ENCODE results near the gene CFAP46.

The CFAP46 gene

DNA sequence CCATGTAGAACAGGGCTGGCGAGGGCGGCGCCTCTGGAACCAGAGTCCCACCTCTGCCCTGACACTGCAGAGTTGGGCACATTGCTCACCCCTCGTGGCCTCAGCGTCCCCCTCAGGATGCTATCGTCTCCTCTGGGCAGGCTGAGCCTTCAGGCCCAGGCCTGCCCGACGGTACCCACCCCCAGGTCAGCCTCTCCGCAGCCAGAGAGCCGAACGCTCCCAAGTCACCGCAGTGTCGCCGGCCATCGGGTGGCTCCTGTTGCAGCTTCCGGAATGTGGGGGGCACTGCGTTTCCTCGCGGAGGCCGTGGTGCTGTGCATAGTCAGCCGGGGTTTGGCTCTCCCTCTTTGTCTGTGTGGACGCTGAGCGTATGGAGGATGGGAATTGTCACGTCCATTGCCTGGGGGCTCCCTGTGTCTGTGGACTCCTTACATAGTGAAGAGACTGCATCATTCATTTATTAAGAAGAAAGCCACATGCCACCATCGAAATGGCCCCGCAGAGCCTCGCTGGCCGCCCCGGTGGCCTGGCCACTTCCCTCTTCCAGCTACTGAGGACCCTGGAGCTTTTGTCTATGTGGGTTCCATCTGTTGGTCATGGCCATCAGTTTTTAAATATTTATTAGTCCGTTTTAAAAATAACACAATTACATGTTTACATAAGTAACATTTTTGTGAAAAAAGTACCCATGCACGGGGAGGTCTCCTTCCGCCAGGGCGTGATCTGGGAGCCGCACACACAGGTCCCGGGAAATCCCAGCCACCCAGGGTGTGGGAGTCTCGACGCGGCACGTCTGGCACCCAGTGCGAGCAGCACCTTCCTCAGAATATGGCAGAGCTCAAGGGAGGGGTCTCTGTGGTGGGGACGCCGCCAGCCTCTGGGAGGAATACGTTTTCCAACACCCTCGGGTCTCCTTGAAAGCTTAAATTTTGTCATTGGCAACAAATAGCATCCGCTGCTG lies 172.0 kb downstream of the CFAP46 start:
- DNase-seq (ENCODE audit: low read depth in 2 of 2), result no peak

- DNase-seq (ENCODE audit: low read depth in 2 of 2), result no peak
Measured at GRCh38 chr10:132768346-132769248, 173.8 kb downstream of the CFAP46 start.

DNA sequence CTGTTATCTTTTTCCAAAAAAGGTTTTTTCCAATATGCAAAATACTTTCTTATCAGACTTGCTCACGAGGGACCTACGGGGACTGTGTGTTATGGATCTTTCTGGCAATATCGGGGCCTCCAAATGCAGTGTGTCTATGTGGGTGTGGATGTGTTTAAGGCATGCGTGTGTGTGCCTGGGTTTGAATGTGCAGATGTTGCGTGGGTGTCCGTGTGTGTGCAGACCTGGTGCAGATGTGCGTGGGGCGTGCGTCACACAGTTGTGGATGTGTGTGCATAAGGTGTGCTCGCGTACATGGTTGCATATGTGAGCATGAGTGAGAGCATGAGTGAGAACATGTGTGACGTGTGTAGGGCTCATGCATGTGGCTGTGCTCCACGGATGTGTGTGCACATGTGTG lies 176.1 kb downstream of the CFAP46 start:
- DNase-seq (ENCODE audit: low read depth in 2 of 2), result no peak

- no peak for DNase-seq (ENCODE audit: low read depth in 2 of 2)
Measured at GRCh38 chr10:132765435-132765834, 176.9 kb downstream of the CFAP46 start.

DNA sequence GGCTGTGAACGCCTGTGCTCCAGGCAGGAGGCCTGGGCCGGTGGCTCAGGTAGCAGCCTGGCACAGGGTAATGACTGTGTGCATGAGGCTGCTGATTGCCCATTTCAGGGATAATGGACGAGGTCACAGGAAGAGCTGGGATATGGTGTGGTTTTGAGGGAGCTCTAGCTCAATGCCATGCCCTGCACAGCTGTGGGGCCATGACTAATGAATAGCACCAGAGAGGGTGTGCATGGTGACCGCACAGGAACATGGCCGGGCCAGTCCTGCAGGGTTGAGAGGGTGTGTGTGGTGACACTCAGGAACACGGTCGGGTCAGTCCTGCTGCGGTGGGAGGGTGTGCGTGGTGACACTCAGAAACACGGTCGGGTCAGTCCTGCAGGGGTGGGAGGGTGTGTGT lies 178.3 kb downstream of the CFAP46 start:
- no peak for DNase-seq (ENCODE audit: low read depth in 2 of 2)

DNA sequence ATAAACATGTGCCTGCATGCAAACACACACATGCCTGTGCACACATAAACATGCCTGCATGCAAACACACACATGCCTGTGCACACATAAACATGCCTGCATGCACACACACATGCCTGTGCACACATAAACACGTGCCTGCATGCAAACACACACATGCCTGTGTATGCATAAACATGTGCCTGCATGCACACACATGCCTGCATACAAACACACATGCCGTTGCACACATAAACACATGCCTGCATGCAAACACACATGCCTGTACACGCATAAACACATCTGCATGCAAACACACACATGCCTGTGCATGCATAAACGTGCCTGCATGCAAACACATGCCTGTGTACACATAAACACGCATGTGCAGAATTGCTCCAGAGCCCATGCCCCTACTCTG lies 178.8 kb downstream of the CFAP46 start:
- DNase-seq (ENCODE audit: low read depth in 2 of 2), result no peak

- DNase-seq (ENCODE audit: low read depth in 2 of 2), result no peak
Measured at GRCh38 chr10:132762267-132762666, 180.1 kb downstream of the CFAP46 start.

- DNase-seq (ENCODE audit: low read depth in 2 of 2), result no peak
Measured at GRCh38 chr10:132761395-132762060, 180.8 kb downstream of the CFAP46 start.

- DNase-seq (ENCODE audit: low read depth in 2 of 2), result no peak
Measured at GRCh38 chr10:132758865-132759264, 183.5 kb downstream of the CFAP46 start.

All from stimulated activated CD4-positive, alpha-beta T cell treated with anti-CD3 and anti-CD28 coated beads, Interleukin-4, amount 100 ng/mL, for 48 hours (primary cell).